Measurements from ENCODE around the gene HNRNPDL. TPM values are rescaled to one million over a fixed set of nuclear protein-coding genes. Genes with fewer than 3 reads are reported as not detected.
"Not testable (repeated sequence)": the region's sequence is repeated elsewhere in the genome, so short reads cannot be mapped to it uniquely, and the experiment has no call there.

The HNRNPDL gene
- total RNA-seq, 3 donors from 2014 or later, result 682 to 719 (median 695) TPM

DNA sequence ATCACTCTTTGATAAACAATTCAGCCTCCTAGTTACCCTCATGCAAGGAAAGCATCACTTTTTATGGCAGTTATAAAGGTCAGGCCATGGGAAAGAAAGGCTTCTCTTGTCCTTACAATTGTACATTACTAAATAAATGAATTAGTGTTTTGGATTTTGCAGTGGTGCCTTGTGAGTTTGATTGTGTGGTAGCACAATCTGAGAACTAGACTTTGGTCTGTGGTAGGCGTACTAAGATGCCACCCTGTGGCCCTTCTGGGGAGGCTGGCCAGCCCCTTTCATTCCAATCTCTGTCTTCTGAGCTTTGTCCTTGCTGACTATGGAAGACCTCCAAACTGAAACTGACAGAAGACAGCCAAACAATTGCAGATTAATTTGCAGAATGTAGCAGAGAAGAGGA is 41.9 kb downstream of the HNRNPDL start:
- Mint-ChIP-seq H3K27me3 (ENCODE audit: low read depth) (peaks cover 6% of the 10 kb centered on the region), H3K9me3 (peaks cover 4% of the 10 kb centered on the region), H3K4me3 (no peak overlapping the region), H3K36me3 (ENCODE audit: insufficient read depth) (peaks cover 2% of the 10 kb centered on the region), H3K4me1 (ENCODE audit: low read depth) (no peaks in the 10 kb centered on the region)
- DNase-seq (no peak), ATAC-seq (no peak)

DNA sequence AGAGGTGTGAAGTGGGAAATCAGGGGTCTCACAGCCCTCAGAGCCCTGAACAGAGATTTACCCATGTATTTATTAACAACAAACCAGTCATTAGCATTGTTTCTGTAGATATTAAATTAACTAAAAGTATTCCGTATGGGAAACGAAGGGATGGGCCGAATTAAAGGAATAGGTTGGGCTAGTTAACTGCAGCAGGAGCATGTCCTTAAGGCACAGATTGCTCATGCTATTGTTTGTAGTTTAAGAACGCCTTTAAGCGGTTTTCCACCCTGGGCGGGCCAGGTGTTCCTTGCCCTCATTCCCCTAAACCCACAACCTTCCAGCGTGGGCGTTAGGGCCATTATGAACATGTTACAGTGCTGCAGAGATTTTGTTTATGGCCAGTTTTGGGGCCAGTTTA is 44.0 kb downstream of the HNRNPDL start:
- DNase-seq; H3K4me1 Mint-ChIP-seq (ENCODE audit: low read depth); H3K27me3 Mint-ChIP-seq (ENCODE audit: low read depth); H3K9me3 Mint-ChIP-seq; H3K4me3 Mint-ChIP-seq; H3K36me3 Mint-ChIP-seq (ENCODE audit: insufficient read depth); ATAC-seq: not testable (repeated sequence)

DNA sequence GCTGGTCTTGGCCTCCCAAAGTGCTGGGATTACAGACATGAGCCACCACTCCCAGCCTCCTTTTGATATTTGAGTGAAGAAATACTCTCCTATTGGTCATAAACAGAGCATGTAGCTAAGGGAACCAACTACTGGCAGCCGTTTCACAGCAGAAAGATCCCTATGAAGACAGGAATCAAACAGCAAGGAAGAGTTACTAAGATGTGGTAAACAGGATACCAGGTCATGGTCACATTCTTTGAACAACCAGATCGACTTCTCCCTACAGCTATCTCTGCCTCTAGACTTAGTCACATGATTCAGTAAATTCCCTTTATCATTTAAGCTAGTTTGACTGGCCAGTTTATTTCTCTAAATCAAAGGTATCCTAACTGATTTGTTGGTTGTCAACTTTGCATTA is 47.5 kb downstream of the HNRNPDL start:
- H3K4me1 Mint-ChIP-seq (ENCODE audit: low read depth), result peaks cover 8% of the 10 kb centered on the region
- H3K36me3 Mint-ChIP-seq (ENCODE audit: insufficient read depth), result peaks cover 4% of the 10 kb centered on the region
- DNase-seq (no peak), ATAC-seq (no peak)
- no peak overlapping the region for H3K4me3 Mint-ChIP-seq
- peaks cover 6% of the 10 kb centered on the region for H3K27me3 Mint-ChIP-seq (ENCODE audit: low read depth)
- H3K9me3 Mint-ChIP-seq, result peaks cover 4% of the 10 kb centered on the region

DNA sequence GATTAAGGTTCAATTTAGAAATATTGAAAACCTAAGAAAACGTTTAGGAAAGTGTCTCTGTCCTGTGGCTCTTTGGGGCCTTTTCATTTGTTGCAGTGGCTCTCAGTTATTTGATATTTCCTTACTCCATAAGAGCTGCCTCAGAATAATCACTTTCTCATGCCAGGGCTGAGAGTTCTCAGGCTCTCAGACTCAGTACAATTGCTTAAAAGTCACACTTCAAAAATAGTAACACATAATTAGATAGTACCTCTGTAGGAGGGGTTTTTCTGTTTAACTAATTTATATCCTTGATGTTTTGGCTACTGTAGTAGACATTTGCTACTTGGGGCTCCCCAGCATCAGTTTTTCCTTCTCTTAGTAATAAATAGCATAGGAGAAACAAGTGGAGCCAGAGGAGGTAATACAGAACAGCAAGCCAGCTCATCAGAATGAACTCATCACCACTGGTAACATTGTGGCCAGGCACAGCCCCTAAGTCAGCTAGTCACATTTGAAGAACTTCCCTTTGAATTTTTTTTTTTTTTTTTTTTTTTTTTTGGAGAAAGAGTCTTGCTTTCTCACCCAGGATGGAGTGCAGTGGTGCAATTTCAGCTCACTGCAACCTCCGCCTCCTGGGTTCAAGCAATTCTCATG is 48.5 kb downstream of the HNRNPDL start:
- DNase-seq (no peak), ATAC-seq (peak; percentile 60 to 66)
- Mint-ChIP-seq H3K36me3 (ENCODE audit: insufficient read depth) (peaks cover 6% of the 10 kb centered on the region), H3K4me3 (no peak overlapping the region), H3K9me3 (peaks cover 4% of the 10 kb centered on the region), H3K27me3 (ENCODE audit: low read depth) (peaks cover 6% of the 10 kb centered on the region), H3K4me1 (ENCODE audit: low read depth) (peaks cover 10% of the 10 kb centered on the region)

DNA sequence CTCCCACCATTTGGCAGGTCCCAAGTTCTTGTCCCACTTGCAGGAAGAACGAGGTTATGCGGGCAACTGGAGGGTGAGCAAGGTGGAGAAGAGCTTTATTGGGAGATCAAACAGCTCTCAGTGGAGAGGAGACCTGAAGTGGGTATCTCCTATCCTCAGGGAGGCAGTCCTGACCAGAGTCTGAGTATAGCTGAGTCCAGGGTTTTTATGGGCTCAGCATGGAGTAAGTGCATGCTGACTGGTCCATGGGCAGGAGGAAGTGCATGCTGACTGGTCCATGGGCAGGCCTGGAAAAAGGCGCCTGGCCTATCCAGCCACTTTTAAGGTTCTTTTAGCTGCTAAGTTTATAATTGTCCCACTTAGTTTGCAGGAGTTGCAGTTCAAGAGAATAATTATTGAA is 49.0 kb downstream of the HNRNPDL start:
- Mint-ChIP-seq H3K4me3 (no peak overlapping the region), H3K9me3 (peaks cover 4% of the 10 kb centered on the region), H3K36me3 (ENCODE audit: insufficient read depth) (peaks cover 6% of the 10 kb centered on the region), H3K27me3 (ENCODE audit: low read depth) (peaks cover 6% of the 10 kb centered on the region), H3K4me1 (ENCODE audit: low read depth) (peaks cover 14% of the 10 kb centered on the region)
- DNase-seq (no peak), ATAC-seq (no peak)

DNA sequence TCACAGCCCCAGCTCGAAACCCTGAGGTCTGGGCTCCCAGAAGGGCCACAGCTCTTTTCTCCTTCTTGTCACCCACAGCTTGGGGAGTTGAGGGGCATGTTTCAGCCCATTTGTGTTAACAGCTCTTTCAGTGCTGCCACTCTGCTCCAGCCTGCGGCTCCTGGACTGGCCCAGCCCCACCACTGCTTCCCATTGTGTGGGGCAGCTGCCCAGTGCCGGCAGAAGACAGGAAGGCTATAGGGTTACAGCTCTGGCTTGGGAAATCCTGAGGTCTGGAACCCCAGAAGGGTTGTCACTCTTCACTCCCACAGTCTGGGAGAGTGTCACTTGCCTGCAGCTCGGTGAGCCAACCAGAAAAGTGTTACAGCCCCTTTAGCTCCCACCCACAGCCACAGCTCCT is 49.4 kb downstream of the HNRNPDL start:
- peaks cover 6% of the 10 kb centered on the region for H3K36me3 Mint-ChIP-seq (ENCODE audit: insufficient read depth)
- no peak for DNase-seq

DNA sequence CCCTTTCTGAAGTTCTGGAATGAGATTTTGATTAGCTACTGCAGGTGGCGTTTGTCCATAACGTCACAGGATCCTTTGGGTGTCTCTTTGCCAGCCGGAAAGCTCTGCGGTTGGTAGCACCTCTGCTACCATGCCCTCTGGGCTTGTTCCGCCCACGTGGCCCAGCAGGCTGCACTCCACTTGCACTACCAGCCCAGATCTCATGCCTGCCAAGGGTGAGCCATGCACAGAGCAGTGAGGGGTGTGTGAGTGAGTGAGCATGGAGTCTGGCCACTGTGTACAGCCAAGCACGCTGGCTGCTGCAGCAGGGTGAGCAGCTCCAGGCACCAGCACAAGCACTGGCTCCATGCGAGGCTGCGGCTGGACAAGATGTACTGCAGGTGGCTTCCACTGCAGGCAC is 49.9 kb downstream of the HNRNPDL start:
- Mint-ChIP-seq H3K27me3 (ENCODE audit: low read depth) (peaks cover 2% of the 10 kb centered on the region), H3K4me3 (no peak overlapping the region), H3K4me1 (ENCODE audit: low read depth) (peaks cover 23% of the 10 kb centered on the region), H3K9me3 (no peaks in the 10 kb centered on the region), H3K36me3 (ENCODE audit: insufficient read depth) (peaks cover 6% of the 10 kb centered on the region)
- ATAC-seq (no peak), DNase-seq (no peak)

More for the DNA sequence above, 49.4 kb downstream of the HNRNPDL start:
- no peak overlapping the region for H3K4me3 Mint-ChIP-seq
- peaks cover 2% of the 10 kb centered on the region for H3K9me3 Mint-ChIP-seq
- no peak for ATAC-seq
- peaks cover 5% of the 10 kb centered on the region for H3K27me3 Mint-ChIP-seq (ENCODE audit: low read depth)
- H3K4me1 Mint-ChIP-seq (ENCODE audit: low read depth), result peaks cover 18% of the 10 kb centered on the region

DNA sequence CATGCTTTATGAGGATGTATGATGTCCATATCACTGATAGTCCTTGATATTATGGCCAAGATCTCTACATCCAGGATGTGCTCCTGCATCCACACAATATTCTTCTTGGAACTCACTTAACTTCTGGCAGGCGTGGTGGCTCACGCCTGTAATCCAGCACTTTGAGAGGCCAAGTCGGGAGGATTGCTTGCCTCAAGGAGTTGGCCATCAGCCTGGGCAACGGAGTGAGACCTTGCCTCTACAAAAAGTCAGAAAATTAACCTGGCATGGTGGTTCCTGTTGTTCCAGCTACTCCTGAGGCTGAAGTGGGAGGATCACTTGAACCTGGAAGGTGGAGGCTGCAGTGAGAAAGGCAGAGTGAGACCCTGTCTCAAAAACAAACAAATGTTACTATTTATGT is 54.2 kb downstream of the HNRNPDL start:
- Mint-ChIP-seq H3K36me3 (ENCODE audit: insufficient read depth) (peaks cover 23% of the 10 kb centered on the region), H3K4me3 (peak overlapping the region; percentile 93), H3K27me3 (ENCODE audit: low read depth) (no peaks in the 10 kb centered on the region), H3K4me1 (ENCODE audit: low read depth) (peaks cover 22% of the 10 kb centered on the region), H3K9me3 (no peaks in the 10 kb centered on the region)
- DNase-seq (no peak), ATAC-seq (no peak)

DNA sequence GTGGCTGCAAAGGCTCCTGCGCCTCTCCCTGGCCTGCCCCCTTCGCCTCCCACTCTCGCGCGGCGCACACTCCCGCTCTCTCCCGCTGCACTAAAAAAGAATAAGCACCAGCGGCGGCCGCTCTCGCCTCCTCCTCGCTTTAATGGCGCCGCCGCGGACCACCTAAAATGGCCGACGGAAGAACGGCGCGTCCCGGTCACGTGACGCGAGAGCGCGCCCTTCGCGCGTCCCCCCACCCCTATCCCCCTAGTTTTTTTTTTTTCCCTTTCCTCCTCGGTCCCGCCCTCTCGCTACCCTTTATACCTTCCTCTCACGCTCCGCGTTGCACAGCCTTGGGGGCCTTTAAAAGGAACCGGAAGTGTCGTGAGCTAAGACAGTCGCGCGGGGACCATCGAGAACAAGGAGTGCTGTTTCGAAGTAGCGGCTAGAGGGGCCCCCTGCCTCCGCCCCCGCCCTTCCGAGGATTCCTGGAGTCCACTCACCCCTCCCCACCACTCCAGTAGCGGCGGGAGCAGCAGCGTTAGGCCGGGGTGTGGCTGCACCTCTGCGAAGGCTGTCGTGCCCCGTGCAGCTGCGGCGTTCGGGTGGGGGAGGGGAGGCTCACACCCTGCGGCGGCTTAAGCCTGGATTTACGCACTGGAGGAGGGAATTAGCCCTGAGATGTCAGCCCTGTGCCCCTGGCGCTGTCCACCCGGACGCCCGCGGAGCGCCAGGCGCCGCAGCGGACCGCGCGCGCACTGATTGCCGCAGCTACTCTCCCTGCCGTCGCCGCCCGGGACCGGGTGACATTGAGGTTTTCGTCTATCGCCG is 56.2 kb downstream of the HNRNPDL start, which contains the start of gene HNRNPD:
Gene HNRNPD (minus strand): TSS at position 176 of the 810 bp plus-strand sequence. CDS start 313 bp downstream, outside the sequence.
- Mint-ChIP-seq H3K36me3 (ENCODE audit: insufficient read depth) (peaks cover 37% of the 10 kb centered on the region), H3K9me3 (no peaks in the 10 kb centered on the region), H3K27me3 (ENCODE audit: low read depth) (no peaks in the 10 kb centered on the region), H3K4me3 (peak within 1 kb of the TSS; percentile 93), H3K4me1 (ENCODE audit: low read depth) (peaks cover 40% of the 10 kb centered on the region)
- ATAC-seq, result peak; percentile 86 to 87
- peak; percentile 86 for DNase-seq

DNA sequence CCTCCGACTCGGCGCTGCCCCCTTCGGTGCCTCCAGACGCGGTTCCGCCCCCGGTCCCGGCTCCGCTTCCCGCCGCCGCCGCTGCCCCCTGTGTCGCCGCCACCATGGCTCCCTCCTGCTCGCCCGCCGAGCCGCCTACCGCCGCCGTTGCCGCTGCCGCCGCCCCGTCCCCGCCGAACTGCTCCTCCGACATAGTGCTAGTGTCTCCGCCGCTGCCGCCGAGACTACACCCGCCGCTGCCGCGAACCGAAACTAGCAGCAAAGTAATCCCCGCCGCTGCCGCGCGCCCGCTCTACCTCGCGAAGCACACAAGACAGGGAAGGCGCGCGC is 56.8 kb downstream of the HNRNPDL start:
- Mint-ChIP-seq H3K9me3 (no peaks in the 10 kb centered on the region), H3K36me3 (ENCODE audit: insufficient read depth) (peaks cover 43% of the 10 kb centered on the region), H3K27me3 (ENCODE audit: low read depth) (no peaks in the 10 kb centered on the region), H3K4me1 (ENCODE audit: low read depth) (peaks cover 46% of the 10 kb centered on the region), H3K4me3 (peak overlapping the region; percentile 93)
- ATAC-seq (peak; percentile 28 to 32), DNase-seq (no peak)

Other genes with a start within 250 kb of the HNRNPDL start
- 100 to 1,000 TPM; 447 to 507 (median 468) TPM for gene HNRNPD, start 56.5 kb downstream of the HNRNPDL start, total RNA-seq
- 10 to 100 TPM; 75.3 to 96.4 (median 86.0) TPM for gene ENOPH1, start 128 bp upstream of the HNRNPDL start, total RNA-seq
- gene TMEM150C, start 131.5 kb upstream of the HNRNPDL start, total RNA-seq, result under 1 TPM in 2 of 3 donors, not detected in 1; 0.13 to 0.24 TPM

Measured in activated T-cell treated with anti-CD3 and anti-CD28 coated beads, Interleukin-2, amount 50 U/mL, for 4 hours (primary cell).